HCT116 (cell line): ENCODE measurements around the gene PWP1.

ENCODE experiments used
- CTCF ChIP-seq, 3 experiments: fragments of 200-600 bp in 1 of 3; sonication (generic) in 1 of 3; IDR thresholded peaks in 2 of 3; conservative IDR thresholded peaks in 1 of 3; 2 replicates each; pipeline ENCODE4 v1.5.1; 2012 to 2017; ENCODE audit warnings: low read depth in 2 of 3, low read length in 2 of 3, antibody characterized with exemption in 1 of 3, borderline replicate concordance in 1 of 3, control low read depth in 1 of 3, mild to moderate bottlenecking in 1 of 3, mixed read lengths in 1 of 3, mixed run types in 1 of 3, moderate library complexity in 1 of 3; ENCODE audit not compliant: insufficient read depth in 1 of 3
- POLR2A ChIP-seq: IDR thresholded peaks from 2 replicates; pipeline ENCODE4 v1.7.0; 2011; ENCODE audit warnings: borderline replicate concordance; ENCODE audit not compliant: insufficient read depth, insufficient read length; ENCODE audit errors: extremely low read depth
- POLR2AphosphoS5 ChIP-seq: IDR thresholded peaks from 2 replicates; pipeline ENCODE4 v1.6.1; 2011; ENCODE audit warnings: mild to moderate bottlenecking, low read depth, low read length, moderate library complexity

- TF ChIP-seq CTCF (IDR thresholded peaks at IDR 0.05 in 2 of 3, conservative IDR thresholded peaks at IDR 0.05 in 1 of 3; ENCODE audit: borderline replicate concordance in 1 of 3, insufficient read depth in 1 of 3, low read depth in 2 of 3, low read length in 2 of 3) (no peak), POLR2AphosphoS5 (no peak), POLR2A (no peak)
Observed at GRCh38 chr12:107660861-107661415, 24.7 kb upstream of the PWP1 start.
